GM18519 (cell line): ENCODE results near the gene DNAH14.
"Not testable (repeated sequence)": the region's sequence is repeated elsewhere in the genome, so short reads cannot be mapped to it uniquely, and the experiment has no call there.

ENCODE experiments used
- ATAC-seq: cut with Tn5 transposase; IDR thresholded peaks from one replicate; pipeline ENCODE4 v1.9.1; 2021; ENCODE audit warnings: mild to moderate bottlenecking, moderate library complexity; ENCODE audit not compliant: unreplicated experiment, low FRiP score

DNAH14 gene

DNA sequence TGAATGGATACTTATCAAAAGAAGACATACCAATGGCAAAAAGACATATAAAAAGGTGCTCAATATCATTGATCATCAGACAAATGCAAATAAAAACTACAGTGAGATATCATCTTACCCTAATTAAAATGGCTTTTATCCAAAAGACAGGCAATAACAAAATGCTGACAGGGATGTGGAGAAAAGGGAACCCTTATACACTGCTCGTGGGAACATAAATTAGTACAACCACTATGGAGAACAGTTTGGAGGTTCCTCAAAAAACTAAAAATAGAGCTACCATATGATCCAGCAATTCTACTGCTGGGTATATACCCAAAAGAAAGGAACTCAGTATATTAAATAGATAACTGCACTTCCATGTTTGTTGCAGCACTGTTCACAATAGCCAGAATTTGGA is 400.5 kb downstream of the DNAH14 start:
- not testable (repeated sequence) for ATAC-seq

DNA sequence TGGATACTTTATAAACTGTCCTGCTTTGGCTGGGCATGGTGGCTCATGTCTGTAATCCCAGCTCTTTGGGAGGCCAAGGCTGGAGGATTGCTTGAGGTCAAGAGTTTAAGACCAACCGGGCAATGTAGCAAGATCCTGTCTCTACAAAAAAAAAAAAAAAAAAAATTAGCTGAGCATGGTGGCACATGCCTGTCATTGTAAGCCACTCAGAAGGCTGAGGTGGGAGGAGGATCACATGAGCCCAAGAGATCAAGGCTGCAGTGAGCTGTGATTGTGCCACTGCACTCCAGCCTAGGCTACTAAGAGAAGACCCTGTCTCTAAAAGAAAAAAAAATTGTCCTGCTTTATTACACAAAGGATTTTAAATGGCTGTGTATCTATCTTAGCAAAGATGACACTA is 403.2 kb downstream of the DNAH14 start:
- no peak for ATAC-seq

DNA sequence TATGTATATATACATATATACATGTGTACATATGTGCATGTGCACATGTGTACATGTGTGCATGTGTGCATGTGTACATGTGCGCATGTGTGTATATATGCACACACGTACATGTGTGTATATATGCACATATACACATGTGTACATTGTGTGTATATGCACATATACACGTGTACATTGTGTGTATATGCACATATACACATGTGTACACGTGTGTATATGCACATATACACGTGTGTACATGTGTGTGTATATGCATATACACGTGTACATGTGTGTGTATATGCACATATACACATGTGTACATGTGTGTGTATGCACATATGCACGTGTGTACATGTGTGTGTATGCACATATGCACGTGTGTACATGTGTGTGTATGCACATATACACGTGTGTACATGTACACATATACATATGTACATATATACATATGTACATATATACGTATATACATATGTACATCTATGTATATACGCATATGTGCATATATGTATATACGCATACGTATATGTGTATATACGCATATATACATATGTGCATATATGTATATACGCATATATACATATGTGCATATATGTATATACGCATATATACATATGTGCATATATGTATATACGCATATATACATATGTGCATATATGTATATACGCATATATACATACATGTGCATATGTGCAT is 405.8 kb downstream of the DNAH14 start:
- ATAC-seq, result not testable (repeated sequence)

DNA sequence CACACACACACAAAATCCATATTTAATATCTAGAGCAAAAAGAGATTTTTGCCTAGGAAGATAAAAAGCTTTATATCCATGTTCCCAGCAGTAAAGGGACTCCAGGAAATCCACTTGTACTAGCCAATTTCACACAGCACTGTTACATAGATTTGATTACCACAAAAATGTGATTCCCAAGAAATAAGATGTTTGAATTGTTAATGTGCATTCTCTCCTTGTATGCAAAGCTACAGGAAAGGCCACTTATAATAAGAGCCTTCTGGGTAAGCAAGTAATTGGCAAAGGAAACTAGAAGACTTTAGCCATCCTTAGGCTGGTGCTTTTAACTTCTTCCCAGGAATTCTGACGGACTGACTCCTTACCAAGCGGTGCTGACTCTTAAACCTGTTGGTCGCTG is 409.1 kb downstream of the DNAH14 start:
- no peak for ATAC-seq

DNA sequence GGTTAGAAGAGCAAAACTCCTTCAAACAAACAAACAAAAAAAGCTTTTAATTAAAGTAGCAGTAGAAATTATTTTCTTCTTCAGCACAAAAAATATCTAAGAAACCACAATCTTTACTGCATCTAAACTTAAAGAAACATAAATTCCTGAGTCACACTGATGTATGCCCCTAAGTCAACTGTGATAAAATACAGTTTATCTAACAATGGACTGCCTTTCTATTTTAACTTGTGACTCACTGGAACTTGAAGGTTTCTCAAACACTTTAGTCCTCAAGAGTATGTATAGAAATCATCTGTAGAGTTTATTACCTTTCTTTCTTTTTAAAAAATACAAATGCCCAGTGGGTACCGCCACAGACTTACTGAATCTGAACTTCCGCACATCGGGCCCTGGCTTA is 412.2 kb downstream of the DNAH14 start:
- no peak for ATAC-seq

DNA sequence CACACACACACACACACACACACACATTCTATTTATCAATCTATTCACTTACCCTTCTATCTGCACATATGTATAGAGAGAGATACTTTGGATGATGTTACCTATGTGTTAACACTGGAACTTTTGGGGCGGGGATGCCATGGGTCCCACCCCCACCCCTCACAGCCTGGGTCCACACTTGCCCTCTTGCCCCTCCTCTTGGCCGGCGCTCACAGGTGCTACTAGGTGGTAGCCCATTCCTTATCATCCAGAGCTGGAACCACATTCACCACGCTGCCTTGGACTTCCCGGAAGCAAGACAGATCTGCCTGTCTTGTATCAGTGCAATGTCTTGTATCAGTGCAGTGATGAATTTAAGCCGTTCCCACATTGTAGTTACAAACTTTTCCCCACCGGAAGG is 413.2 kb downstream of the DNAH14 start:
- no peak for ATAC-seq

DNA sequence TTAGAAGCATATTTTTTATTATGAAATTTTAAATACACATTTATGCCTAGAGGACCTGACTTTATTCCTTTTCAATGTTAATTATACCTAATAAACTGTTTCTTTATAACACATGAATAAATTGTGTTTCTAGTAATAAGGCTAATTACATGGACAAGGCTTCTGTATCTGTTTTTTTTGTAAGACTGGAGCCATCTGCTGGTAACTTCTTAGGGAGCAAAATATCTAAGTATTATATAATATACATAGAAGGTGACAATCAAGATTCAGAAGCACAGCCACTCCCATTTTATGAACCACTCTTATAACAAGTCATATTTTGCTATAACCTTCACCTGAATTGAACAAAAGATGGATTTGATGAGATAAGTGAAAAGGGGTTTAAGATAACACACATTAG is 414.1 kb downstream of the DNAH14 start:
- no peak for ATAC-seq

DNA sequence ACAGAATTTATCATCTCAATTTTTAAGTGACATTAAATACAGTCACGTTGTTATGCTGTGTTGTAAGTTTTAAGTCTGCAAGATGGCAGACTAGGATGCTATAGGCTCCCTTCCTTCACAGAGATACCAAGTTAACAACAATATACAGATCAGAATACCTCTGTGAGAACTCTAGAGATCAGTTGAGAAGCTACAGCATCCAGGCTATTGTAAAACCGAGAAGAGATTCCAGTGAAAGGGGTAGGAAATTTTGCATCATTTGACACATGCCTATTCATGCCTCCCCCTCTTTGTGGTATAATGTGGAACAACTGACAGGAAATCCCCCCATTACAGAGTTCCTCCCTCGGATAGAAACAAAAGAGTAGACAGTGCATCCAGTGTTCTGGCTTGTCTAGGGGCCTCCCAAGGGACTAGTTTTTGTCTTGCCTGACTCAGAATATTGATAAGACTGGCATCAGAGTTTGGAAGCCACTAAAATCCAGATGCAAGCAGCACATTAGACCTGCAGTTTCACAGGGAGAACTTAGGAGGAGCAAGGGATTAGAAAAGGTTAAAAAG is 417.7 kb downstream of the DNAH14 start:
- no peak for ATAC-seq

DNA sequence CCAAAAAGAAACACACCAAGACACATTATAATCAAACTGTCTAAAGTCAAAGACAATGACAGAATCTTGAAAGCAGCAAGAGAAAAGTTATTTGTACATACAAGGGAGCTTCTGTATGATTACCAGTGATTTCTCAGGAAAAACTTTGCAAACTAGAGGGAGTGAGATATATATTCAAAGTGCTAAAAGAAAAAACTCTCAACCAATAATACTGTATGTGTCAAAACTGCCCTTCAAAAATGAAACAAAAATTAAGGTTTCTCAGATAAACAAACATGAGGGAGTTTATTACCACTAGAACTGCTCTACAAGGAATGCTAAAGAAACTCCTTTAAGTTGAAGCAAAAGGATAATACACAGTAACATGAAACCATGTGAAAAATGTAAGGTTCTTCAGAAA is 418.9 kb downstream of the DNAH14 start:
- no peak for ATAC-seq

DNA sequence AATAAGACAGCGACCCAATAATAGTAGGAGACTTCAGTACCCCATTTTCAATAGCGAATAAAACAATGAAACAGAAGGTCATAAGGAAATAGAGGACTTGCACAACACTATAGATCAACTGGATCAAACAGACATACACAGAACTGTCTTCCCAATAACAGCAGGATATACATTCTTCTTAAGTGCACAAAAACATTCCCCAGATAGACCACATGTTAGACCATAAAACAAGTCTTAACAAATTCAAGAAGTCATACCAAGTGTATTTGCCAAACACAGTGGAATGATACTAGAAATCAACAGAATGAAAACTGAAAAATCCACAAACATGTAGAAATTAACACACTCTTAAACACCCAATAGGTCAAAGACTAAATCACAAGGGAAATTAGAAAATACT is 420.4 kb downstream of the DNAH14 start:
- no peak for ATAC-seq

DNA sequence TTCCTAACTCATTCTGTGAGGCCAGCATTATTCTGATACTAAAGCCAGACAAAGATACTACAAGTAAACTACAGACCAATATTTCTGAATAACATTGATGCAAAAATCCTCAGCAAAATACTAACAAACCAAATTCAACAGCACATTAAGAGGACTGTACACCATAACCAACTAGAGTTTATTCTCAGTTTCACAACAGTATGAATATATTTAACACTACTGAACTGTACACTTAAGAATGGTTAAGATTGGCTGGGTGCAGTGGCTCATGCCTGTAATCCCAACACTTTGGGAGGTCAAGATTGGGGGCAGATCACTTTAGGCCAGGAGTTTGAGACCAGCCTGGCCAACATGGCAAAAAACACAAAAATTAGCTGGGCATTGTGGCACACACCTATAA is 421.4 kb downstream of the DNAH14 start:
- no peak for ATAC-seq

DNA sequence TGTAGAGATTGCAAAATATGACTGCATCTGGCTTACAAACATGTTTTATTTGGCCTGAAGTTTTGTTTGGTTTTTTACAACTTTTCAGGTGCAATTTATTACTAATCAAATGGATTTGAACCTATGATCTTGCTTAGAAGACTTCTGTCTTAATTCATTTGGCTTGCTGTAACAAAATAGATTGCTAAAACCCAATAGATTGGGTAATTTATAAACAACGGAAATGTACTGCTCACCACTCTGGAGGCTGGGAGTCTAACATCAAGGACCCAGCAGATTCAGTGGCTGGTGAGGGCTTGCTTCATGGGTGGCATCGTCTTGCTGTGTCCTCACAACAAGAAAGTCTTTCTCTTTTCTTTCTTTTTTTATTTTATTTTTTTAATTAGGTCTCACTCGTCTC is 425.4 kb downstream of the DNAH14 start:
- no peak for ATAC-seq

DNA sequence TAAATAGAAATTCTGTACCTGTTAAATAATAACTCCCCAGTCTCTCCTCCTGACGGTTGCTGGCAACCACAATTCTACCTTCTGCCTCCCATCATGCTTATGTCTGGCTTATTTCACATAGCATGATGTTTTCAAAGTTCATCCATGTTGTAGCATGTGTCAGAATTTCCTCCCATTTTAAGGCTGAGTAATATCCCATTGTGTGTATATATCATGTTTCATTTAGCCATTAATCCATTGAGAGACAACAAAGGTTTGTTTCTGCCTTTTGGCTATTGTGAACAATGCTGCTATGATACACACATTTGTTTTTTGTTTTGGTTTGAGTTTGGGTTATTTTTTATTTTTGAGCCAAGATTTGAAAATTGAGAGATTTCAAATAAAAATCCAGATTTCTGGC is 426.4 kb downstream of the DNAH14 start:
- no peak for ATAC-seq

DNA sequence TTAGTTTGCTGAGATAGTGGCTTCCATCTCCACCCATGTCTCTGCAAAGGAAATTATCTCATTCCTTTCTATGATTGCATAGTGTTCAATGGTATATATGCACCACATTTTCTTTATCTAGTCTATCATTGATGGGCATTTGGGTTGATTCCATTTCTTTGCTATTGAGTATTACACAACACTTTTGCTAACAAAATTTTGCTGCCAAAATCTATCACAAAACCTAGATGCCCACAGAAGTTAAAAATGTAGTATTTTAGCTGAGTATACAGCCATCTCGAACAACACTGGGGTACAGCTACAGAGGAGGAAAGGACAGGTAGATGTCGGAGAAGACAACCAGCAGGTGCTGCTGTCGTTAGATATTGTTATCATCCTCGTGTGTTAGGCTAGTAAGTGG is 430.6 kb downstream of the DNAH14 start:
- ATAC-seq, result no peak

DNA sequence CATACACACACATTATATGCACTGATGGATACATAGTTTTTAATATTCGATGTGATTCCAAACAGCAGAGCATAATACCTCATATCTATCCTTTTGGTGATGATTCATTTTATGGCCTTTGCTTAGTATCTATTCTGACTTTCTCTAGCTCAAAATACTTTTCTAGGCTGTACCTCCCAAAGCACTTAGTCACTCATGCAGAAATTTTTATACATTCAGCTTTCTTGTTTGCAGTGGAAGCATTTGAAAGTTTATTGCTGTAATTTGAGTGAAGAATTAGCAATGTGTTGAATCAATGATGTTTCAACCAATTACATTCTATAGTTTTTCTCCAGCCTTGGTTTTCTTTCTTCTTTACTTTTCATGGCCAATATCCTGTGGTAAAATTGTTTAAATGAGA is 431.7 kb downstream of the DNAH14 start:
- ATAC-seq, result no peak

DNA sequence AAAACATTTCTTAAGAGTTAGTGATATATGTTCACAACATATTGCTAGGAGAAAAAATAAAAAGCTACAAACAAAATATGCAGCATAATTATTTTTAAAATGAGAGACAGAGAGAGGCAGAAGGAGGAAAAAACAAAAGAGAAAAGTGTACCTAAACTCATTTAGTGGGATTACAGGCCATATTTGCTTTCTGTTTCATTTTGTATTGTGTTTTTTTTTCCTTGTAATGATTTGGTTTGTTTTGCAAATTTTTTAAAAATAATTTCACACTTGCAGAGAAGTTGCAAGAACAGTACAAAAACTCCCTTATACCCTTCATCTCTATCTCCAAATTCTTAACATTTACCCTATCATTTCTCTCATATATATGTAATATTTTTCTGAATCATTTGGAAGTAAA is 433.3 kb downstream of the DNAH14 start:
- ATAC-seq, result no peak

DNA sequence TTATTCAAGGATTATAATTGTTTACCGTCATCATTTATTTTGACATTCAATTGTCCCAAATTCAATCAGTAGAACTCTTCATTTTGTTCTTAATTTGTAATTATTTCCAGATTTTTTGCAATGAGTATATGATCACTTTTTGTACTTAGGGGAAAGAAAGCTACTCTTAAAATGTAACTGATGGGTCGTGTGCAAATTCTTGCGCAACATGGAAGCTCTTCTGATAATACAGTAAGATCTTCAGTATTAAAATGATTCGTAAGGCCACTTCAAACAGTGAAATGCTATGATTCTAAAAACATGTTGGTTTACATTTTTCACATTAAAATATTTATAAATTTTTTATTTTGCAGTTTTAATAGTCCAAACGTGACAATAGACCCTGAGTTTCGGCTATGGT is 435.0 kb downstream of the DNAH14 start:
- no peak for ATAC-seq

DNA sequence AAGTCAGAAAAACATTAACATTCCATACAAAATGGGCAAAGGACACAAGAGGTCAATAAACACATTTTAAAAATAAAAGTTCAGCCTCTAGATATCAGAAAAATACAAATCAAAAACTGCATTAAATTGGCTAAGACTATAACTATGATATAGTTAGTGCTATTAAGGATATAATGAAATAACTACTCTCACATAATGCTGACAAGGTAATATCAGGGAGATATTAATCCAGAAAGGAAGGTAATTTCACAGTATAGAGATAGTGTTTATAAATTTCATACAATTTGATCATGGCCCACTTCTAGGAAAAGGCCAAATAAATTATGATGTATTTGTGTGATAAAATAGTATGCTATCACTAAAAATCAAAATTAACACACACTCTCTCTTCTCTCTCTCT is 436.5 kb downstream of the DNAH14 start:
- ATAC-seq, result no peak

DNA sequence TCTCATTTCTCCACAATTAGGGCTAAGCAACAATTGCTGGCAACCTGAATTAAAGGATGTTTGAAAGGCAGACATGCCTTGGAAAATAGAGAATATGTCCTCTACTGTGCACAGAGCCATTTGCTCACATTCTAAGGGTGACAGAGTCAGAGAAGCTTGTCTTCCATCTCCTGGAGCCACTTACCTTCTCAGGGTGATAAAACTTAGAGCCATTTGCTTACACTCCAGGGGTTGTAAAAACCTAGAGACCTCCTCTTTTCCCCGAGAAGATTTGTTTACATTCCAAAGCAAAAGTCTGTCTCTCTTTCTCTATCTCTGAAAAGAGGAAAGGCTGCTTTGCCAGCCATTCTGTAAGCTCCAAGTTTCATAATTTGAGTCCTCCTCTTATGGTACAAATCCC is 437.1 kb downstream of the DNAH14 start:
- no peak for ATAC-seq

DNA sequence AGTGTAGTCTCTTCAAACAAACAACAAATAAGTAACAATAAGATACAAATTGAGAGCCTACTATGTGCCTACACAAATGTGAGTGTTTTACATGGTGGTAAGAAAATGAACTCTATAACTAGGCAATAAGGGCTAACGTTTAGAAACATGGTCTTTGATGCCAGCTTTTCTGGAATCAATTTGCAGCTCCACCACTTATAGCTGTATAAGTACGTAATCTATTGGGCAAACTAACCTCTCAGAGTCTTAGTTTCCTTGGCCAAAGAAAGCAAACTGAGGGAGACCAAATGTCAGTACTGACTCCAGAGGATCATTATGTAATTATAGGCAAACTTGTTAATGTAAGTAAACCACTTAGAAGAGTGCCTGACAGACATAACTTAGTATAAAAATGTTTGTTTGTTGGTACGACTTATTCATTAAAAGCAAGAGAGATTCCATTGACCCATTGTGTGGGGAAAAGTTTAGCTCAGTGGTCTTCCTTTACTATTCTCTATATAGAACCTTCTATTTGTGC is 438.6 kb downstream of the DNAH14 start:
- no peak for ATAC-seq

DNA sequence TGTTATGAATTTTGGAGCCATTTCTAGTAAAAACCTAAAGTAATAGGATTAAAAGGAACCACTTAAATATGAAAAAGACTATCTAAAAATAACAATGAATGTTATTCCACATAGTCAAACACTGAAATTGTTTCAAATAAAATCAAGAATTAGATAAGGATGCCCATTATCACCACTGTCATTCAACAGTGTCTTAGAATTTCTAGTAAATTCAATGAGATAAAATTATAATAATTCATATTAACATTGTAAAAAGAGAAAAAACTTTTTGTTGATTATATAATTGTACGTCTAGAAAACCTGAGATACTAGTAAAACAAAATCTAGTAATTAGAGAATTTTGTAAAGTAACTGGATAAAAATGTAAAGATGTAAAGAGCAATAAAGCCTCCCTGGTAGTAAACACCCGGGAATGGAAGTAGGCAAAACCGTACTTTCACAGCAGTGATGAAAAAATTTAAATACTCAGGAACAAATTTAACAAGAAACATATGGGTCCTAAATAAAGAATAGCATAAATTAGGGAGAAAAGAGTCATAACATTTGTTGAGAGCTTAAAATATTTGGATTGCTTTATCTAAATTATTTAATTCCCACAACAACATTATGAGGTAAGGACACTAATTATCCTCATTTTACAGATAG is 442.0 kb downstream of the DNAH14 start:
- no peak for ATAC-seq

DNA sequence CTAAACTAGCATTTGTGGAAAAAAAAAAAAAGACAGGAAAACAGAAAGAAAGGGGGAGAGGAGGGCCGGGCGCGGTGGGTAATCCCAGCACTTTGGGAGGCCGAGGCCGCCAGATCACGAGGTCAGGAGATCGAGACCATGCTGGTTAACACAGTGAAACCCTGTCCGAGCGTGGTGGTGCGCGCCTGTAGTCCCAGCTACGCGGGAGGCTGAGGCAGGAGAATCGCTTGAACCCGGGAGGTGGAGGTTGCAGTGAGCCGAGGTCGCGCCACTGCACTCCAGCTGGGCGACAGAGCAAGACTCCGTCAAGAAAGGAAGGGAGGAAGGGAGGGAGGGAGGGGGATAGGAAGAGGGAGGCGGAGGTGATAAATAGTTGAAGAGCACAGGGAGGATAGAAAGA is 443.7 kb downstream of the DNAH14 start:
- no peak for ATAC-seq
